ENCODE measurements around the gene SERINC2. TPM values are rescaled to one million over a fixed set of nuclear protein-coding genes. Genes with fewer than 3 reads are reported as not detected.

Gene SERINC2
- total RNA-seq, 1 experiment from 2014 or later = 50.1 TPM

DNA sequence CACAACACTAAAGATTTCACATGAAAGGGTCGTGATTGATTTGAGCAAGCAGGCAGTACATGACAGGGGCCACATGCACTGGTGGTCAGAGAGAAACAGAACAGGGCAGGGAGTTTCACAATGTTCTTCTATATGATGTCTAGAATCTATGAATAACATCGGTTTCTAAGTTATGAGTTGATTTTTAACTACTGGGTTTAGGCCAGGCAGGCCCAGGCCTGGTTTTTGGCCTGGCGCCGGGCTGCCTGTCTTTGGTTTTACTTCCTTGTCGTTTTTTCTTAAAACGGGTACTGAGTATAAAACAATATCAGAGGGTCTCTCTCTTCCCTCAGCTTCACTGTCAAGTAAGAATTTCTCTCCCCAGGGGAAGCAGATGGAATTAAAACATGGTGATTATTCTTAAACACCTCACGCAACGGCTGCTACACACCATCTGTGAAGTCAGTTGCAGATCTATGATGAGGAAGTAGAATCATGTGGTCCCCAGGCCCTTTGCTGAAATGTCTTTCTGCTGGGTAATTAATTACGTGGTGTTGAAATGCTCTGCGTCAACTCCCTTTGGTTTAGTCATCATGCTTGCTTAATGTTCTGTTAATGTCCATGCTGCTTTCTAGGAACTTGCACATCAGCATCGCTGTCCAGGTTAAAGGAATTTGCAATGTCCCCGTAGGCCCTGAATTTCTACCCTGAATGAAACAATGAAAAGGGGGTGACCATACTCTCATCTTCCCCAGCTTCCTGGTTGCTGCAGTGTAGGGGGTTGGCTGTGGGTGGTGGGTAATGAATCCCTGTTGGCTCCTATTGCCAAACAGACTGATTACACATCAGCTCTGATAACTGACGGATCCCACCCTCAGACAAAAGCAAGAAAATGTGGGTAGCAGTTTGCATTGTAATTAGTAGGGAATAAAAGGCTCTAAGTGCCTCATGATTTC lies 70.3 kb downstream of the SERINC2 start (continued):
- TF ChIP-seq, protein P1, sequence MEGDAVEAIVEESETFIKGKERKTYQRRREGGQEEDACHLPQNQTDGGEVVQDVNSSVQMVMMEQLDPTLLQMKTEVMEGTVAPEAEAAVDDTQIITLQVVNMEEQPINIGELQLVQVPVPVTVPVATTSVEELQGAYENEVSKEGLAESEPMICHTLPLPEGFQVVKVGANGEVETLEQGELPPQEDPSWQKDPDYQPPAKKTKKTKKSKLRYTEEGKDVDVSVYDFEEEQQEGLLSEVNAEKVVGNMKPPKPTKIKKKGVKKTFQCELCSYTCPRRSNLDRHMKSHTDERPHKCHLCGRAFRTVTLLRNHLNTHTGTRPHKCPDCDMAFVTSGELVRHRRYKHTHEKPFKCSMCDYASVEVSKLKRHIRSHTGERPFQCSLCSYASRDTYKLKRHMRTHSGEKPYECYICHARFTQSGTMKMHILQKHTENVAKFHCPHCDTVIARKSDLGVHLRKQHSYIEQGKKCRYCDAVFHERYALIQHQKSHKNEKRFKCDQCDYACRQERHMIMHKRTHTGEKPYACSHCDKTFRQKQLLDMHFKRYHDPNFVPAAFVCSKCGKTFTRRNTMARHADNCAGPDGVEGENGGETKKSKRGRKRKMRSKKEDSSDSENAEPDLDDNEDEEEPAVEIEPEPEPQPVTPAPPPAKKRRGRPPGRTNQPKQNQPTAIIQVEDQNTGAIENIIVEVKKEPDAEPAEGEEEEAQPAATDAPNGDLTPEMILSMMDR (IDR thresholded peaks at IDR 0.05 in 2 of 3, conservative IDR thresholded peaks at IDR 0.05 in 1 of 3; ENCODE audit: borderline replicate concordance in 1 of 3, insufficient read depth in 1 of 3, low read depth in 2 of 3, low read length in 2 of 3) = no peak

Other genes with a start within 250 kb of the SERINC2 start
- gene NKAIN1, start 173.3 kb upstream of the SERINC2 start, total RNA-seq (2021; ENCODE audit: unreplicated experiment) = 1.1 TPM
- 91.8 TPM for gene SNRNP40, start 116.4 kb upstream of the SERINC2 start, total RNA-seq (2021; ENCODE audit: unreplicated experiment)
- 27.8 TPM for gene ZCCHC17, start 116.2 kb upstream of the SERINC2 start, total RNA-seq (2021; ENCODE audit: unreplicated experiment)
- gene FABP3, start 40.1 kb upstream of the SERINC2 start, total RNA-seq (2021; ENCODE audit: unreplicated experiment) = not detected
- 57.9 TPM for gene TINAGL1, start 163.3 kb downstream of the SERINC2 start, total RNA-seq (2021; ENCODE audit: unreplicated experiment)
- not detected for gene HCRTR1, start 204.5 kb downstream of the SERINC2 start, total RNA-seq (2021; ENCODE audit: unreplicated experiment)
- 37.6 TPM for gene PEF1, start 231.7 kb downstream of the SERINC2 start, total RNA-seq (2021; ENCODE audit: unreplicated experiment)

All from HCT116 (cell line).